PC-3 (cell line): ENCODE measurements around the gene NDUFB3. TPM values are rescaled to one million over a fixed set of nuclear protein-coding genes. Genes with fewer than 3 reads are reported as not detected.

Experiments used
- ATAC-seq: fragments of 200-7000 bp; cut with Tn5 transposase; 2 replicates; pipeline ENCODE4 v1.9.1; 2020; ENCODE audit warnings: mild to moderate bottlenecking, moderate library complexity
- BruUV-seq: library from RNA; stranded (reverse); fragments of 400-500 nt; replicated peaks from 2 replicates; lab custom pipeline; 2021; lab: Mats Ljungman, UMichigan
- CTCF ChIA-PET: fragments of 300-600 bp; sonication (Branson Sonifier 250); formaldehyde crosslinking; loops from one replicate; lab custom pipeline; 2022; ENCODE audit warnings: antibody characterized with exemption; lab: Charles Lee
- POLR2A ChIA-PET: fragments of 300-600 bp; sonication (Branson Sonifier 250); formaldehyde crosslinking; loops from one replicate; lab custom pipeline; 2022; ENCODE audit warnings: antibody characterized with exemption; ENCODE audit not compliant: unreplicated experiment; lab: Charles Lee
- DNase-seq: peaks from one replicate; pipeline ENCODE4 v3.0.0-alpha.2; 2015
- H2AFZ ChIP-seq: fragments of 300-600 bp; sonication (generic); 2 replicates; pipeline ENCODE4 v1.6.0; 2016; ENCODE audit warnings: antibody characterized with exemption, low read length
- H3F3A ChIP-seq: fragments of 300-600 bp; sonication (generic); one replicate; pipeline ENCODE4 v1.6.0; 2017; ENCODE audit warnings: antibody characterized with exemption, low read length, control low read depth, mild to moderate bottlenecking; ENCODE audit not compliant: unreplicated experiment
- H3K27ac ChIP-seq: fragments of 300-600 bp; sonication (generic); 2 replicates; pipeline ENCODE4 v1.5.1; 2016; ENCODE audit warnings: mild to moderate bottlenecking, low read length
- H3K27me3 ChIP-seq: fragments of 300-600 bp; sonication (generic); 2 replicates; pipeline ENCODE4 v1.6.1; 2016; ENCODE audit warnings: low read length, mixed read lengths
- H3K36me3 ChIP-seq: fragments of 300-600 bp; sonication (generic); 2 replicates; pipeline ENCODE4 v1.6.1; 2016; ENCODE audit warnings: low read depth, mixed run types, low read length, mixed read lengths
- H3K4me1 ChIP-seq: fragments of 300-600 bp; sonication (generic); 2 replicates; pipeline ENCODE4 v1.5.1; 2016; ENCODE audit warnings: low read length; ENCODE audit not compliant: insufficient read depth
- H3K4me2 ChIP-seq: fragments of 300-600 bp; sonication (generic); 2 replicates; pipeline ENCODE4 v1.6.0; 2016; ENCODE audit warnings: low read length
- H3K4me3 ChIP-seq: fragments of 300-600 bp; sonication (generic); 2 replicates; pipeline ENCODE4 v1.5.1; 2016; ENCODE audit warnings: mild to moderate bottlenecking, low read length, mixed read lengths
- H3K79me2 ChIP-seq: fragments of 300-600 bp; sonication (generic); 2 replicates; pipeline ENCODE4 v1.6.1; 2017; ENCODE audit warnings: low read length, mixed read lengths
- H3K9ac ChIP-seq: fragments of 300-600 bp; sonication (generic); 2 replicates; pipeline ENCODE4 v1.6.0; 2016; ENCODE audit warnings: mild to moderate bottlenecking, low read length
- H3K9me2 ChIP-seq: fragments of 300-600 bp; sonication (generic); replicated peaks from 2 replicates; pipeline ENCODE4 v1.6.1; 2016; ENCODE audit warnings: mixed run types, low read length, mixed read lengths
- H3K9me3 ChIP-seq: fragments of 300-600 bp; sonication (generic); 2 replicates; pipeline ENCODE4 v1.6.1; 2016; ENCODE audit warnings: low read length, mixed read lengths
- H4K20me1 ChIP-seq: fragments of 300-600 bp; sonication (generic); 2 replicates; pipeline ENCODE4 v1.6.1; 2016; ENCODE audit warnings: low read length, mixed read lengths
- CTCF ChIP-seq: fragments of 300-600 bp; sonication (generic); conservative IDR thresholded peaks from 2 replicates; pipeline ENCODE4 v1.5.1; 2017; ENCODE audit warnings: antibody characterized with exemption, low read depth, mild to moderate bottlenecking, low read length
- EZH2 ChIP-seq: fragments of 300-600 bp; sonication (generic); IDR thresholded peaks from one replicate; pipeline ENCODE4 v1.6.1; 2017; ENCODE audit warnings: antibody characterized with exemption, mild to moderate bottlenecking, low read length; ENCODE audit not compliant: unreplicated experiment
- EZH2phosphoT487 ChIP-seq: fragments of 300-600 bp; sonication (generic); IDR thresholded peaks from 2 replicates; pipeline ENCODE4 v1.6.1; 2018; ENCODE audit warnings: mild to moderate bottlenecking, antibody characterized with exemption, low read length, borderline replicate concordance
- intact Hi-C: fragments of 100-400 bp; cut with micrococcal nuclease; formaldehyde crosslinking; loops from 2 replicates; pipeline ENCODE4 v1.9.0; 2023
- total RNA-seq: library from RNA; depleted of rRNA; stranded (reverse); fragments of >200 nt; gene quantifications from 2 replicates; pipeline ENCODE4 v1.2.3, GENCODE V29; 2014

NDUFB3 gene
- total RNA-seq, 1 experiment from 2014 or later, result 176 TPM

- no peak for ATAC-seq
- no peaks in the 10 kb centered on the region for H3F3A ChIP-seq
- H3K9me3 ChIP-seq, result no peaks in the 10 kb centered on the region
- H3K27ac ChIP-seq, result no peak overlapping the region
- POLR2A ChIA-PET, result no interaction called here
- CTCF ChIA-PET, result no interaction called here
- peaks cover 61% of the 10 kb centered on the region for H3K79me2 ChIP-seq
- intact Hi-C loops, result no loop called here
- no peaks in the 10 kb centered on the region for H3K9me2 ChIP-seq
- H2AFZ ChIP-seq, result no peak overlapping the region
- TF ChIP-seq CTCF (no peak), EZH2 (no peak), EZH2phosphoT487 (no peak)
- BruUV-seq, result no TSS peak
- no peak overlapping the region for H3K4me3 ChIP-seq
- H3K36me3 ChIP-seq, result no peaks in the 10 kb centered on the region
- no peak for DNase-seq
- no peaks in the 10 kb centered on the region for H3K4me1 ChIP-seq
- H3K9ac ChIP-seq, result no peak overlapping the region
- H3K4me2 ChIP-seq, result no peak overlapping the region
- H3K27me3 ChIP-seq, result no peaks in the 10 kb centered on the region
- H4K20me1 ChIP-seq, result no peaks in the 10 kb centered on the region
Observed at GRCh38 chr2:201046881-201047280, 24.9 kb upstream of the NDUFB3 start.

DNA sequence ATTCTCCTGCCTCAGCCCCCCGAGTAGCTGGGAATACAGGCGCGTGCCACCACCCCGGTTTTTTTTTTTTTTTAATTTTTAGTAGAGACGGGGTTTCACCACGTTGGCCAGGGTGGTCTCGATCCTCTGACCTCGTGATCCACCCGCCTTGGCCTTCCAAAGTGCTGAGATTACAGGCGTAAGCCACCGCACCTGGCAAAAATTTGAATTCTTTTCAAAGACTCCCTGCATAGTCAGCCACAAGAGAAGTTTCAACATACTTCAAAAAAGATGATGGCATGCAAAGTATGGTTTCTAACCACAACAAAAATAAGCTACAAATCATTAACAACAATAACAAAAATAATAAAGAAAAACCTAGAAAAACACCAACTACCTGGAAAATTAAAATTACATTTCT is 22.3 kb upstream of the NDUFB3 start:
- no peak overlapping the region for H3K9ac ChIP-seq
- H3K9me2 ChIP-seq, result no peaks in the 10 kb centered on the region
- no peaks in the 10 kb centered on the region for H3K27me3 ChIP-seq
- no peaks in the 10 kb centered on the region for H3K36me3 ChIP-seq
- DNase-seq, result no peak
- ChIA-PET CTCF (no interaction called here), POLR2A (no interaction called here)
- no peaks in the 10 kb centered on the region for H3K9me3 ChIP-seq
- BruUV-seq, result no TSS peak
- H4K20me1 ChIP-seq, result no peaks in the 10 kb centered on the region
- no peak overlapping the region for H2AFZ ChIP-seq
- H3K27ac ChIP-seq, result no peak overlapping the region
- no peak for ATAC-seq
- intact Hi-C loops, result no loop called here
- no peaks in the 10 kb centered on the region for H3F3A ChIP-seq
- no peak for TF ChIP-seq EZH2
- no peak for TF ChIP-seq CTCF
- no peak for TF ChIP-seq EZH2phosphoT487
- no peak overlapping the region for H3K4me3 ChIP-seq
- H3K4me1 ChIP-seq, result no peaks in the 10 kb centered on the region
- no peak overlapping the region for H3K4me2 ChIP-seq
- peaks cover 75% of the 10 kb centered on the region for H3K79me2 ChIP-seq

DNA sequence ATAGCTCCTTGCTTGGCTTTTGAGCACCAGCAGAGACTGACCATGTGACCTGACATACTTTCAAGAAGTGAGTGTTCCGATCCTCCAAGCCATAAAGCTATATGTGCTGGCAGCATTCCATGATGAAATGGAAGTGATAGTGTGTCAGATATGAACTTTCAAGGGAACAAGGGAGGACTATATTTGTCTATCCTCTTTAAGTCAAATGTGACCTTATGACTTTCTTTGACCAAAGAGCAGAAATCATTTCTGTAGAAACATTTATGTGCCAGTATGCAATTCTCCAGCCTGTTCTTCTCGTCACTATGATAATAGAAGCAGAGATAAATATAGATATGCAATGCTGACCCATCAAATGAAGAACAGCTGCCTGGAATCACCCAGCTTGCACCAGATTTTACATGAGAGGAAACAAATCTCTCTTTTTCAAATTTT is 14.7 kb upstream of the NDUFB3 start:
- intact Hi-C loops, result no loop called here
- Histone ChIP-seq H3K4me1 (no peaks in the 10 kb centered on the region), H3K9me3 (no peaks in the 10 kb centered on the region), H3K79me2 (peaks cover 76% of the 10 kb centered on the region), H4K20me1 (no peaks in the 10 kb centered on the region), H3K27ac (no peak overlapping the region), H3K27me3 (no peaks in the 10 kb centered on the region), H3K9ac (no peak overlapping the region), H3K4me3 (no peak overlapping the region), H2AFZ (no peak overlapping the region), H3F3A (no peaks in the 10 kb centered on the region), H3K9me2 (no peaks in the 10 kb centered on the region), H3K4me2 (no peak overlapping the region), H3K36me3 (no peaks in the 10 kb centered on the region)
- ChIA-PET CTCF (no interaction called here), POLR2A (interaction anchor here (0.6 kb wide), 1 partner anchor 86 kb away, joined by 4 read pairs; no protein-coding TSS in a partner anchor)
- BruUV-seq, result no TSS peak
- no peak for DNase-seq
- TF ChIP-seq EZH2phosphoT487 (no peak), EZH2 (no peak), CTCF (no peak)
- ATAC-seq, result no peak
